GM18519 (cell line): Measurements from ENCODE around the gene GPRIN1.

Source experiments
- ATAC-seq: cut with Tn5 transposase; IDR thresholded peaks from one replicate; pipeline ENCODE4 v1.9.1; 2021; ENCODE audit warnings: mild to moderate bottlenecking, moderate library complexity; ENCODE audit not compliant: unreplicated experiment, low FRiP score

Gene GPRIN1

GRCh38 chr5:176643491-176644219 lies 33.7 kb upstream of the GPRIN1 start:
- ATAC-seq = no peak

DNA sequence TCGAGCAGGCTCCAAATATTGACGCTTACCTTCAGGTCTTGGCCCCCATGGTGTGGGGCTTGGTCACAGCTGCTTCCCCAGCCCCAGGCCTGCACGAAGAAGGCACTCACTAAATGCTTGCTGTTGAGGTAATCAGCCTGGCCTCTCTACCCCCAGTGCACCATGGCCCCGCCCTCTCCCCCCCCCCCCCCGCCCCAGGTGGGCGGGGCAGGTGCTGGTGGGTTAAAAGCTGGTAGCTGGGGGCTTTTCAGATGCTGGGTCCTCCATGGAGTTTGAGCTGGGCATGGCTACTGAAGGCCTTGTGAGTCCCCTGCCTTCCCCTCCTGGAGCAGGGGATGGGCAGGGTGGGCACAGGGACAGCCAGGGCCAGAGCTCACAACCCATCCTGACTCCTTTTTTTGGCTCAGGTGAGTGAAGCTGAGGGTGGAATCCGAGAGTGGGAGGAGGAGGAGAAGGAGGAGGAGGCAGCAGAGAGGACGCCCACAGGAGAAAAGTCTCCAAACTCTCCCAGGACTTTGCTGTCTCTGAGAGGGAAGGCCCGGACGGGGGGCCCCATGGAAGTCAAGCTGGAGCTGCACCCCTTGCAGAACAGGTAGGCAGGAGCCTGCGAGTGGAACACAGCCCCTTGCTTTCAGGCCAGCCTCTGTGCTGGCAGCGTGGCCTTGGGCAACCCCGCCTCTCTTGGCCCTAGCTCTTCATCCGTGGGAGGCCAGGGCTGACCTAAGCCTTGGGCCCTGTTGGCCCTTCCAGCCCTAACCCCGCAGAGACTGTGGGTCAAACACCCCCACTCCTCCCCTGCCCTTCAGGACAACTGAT lies 32.9 kb upstream of the GPRIN1 start:
- no peak for ATAC-seq

GRCh38 chr5:176640616-176641015 lies 30.7 kb upstream of the GPRIN1 start:
- no peak for ATAC-seq

GRCh38 chr5:176639981-176640380 lies 30.0 kb upstream of the GPRIN1 start:
- ATAC-seq = no peak

DNA sequence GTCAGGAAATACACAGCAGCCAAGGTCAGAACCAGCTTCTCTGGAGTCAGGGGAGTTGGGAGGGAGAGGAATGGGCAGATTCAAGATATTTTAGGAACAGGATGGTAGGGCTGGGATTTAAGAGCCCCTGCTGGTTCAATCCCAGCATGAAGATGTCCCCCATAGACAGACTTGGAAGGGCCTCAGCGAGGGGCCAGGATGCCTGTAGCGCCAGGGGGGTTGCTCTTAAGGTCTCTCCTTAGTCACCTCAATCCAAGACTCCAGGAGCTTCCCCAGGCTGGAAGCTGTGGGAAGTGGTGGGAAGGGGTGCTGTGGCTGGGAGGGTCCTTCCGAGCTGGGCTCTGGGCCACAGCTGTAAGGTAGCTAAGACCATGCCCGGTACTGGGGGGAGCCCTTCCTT lies 29.3 kb upstream of the GPRIN1 start:
- ATAC-seq = no peak

DNA sequence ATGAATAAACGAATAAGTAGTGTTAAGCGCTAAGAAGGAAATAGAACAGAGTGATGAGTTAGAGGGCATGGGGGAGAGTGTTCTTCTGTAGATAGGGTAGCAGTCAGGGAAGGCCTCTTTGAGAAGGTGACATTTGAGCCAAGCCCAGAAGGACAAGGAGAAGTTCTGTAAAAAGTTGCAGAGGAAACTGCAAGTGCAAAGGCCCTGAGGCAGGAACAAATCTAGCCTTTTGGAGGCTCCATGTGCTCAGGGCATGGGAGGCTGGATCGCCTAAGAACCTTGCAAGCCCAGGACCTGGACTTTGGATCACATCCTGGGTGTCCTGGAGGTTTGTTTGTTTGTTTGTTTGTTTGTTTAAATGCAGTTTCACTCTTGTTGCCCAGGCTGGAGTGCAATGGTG lies 28.5 kb upstream of the GPRIN1 start:
- ATAC-seq = no peak

DNA sequence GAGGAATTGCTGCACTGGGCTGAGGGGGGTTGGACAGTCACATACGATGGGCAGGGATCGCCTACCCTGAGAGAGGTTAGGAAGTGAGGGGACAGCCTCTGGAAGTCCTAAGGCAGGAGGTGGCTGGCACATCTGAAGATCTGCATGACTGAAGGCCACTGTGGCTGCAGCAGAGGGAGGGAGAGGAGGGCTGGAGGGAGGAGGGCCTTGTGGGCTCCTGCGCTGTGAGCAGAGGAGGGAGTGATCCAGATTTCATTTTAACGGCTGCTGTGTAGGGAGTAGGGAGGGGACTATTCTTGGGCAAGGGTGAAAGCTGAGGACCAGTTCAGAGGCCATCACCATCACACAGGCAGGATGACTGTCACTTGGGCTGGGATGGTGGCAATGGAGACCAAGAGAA lies 27.6 kb upstream of the GPRIN1 start:
- ATAC-seq = no peak

GRCh38 chr5:176636426-176636825 lies 26.5 kb upstream of the GPRIN1 start:
- ATAC-seq = no peak

DNA sequence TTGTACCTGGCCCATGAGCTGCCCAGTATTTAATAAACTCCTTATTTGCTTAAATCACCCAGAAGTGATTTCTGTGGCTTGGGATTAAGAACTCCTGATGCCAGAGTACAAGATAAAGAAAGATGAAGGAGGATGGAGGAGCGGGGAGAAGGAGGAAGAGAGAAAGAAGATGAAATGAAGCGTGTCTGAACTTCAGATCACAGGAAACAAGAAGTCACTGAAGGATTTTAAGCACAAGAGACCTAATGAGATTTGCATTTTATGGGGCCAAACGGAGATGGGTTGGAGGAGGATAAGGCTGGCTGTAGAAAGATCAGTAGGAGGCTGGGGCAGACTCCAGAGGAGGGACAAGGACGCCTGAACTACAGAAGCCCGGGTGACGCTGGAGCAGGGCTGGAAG lies 23.6 kb upstream of the GPRIN1 start:
- no peak for ATAC-seq

DNA sequence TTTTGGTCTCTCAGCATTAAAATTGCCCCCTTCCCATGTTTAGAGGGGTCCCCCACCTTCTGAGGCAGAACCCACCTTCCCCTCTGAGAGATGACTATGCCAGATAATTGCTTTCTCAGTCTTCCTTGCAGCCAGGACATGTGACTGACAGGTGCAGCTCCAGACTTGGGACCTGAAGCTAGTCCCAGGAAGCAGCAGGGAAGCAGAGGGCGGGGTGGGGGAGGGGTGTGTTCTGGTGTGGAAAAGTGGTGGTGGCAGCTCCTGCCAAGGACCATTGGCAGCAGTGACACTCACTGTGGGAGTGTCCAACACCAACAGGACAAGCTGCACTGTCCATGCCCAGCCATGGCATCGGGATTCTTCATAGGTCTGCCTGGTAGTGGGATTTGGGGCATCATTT lies 22.8 kb upstream of the GPRIN1 start:
- ATAC-seq = no peak

- no peak for ATAC-seq
Observed at GRCh38 chr5:176631383-176632200, 21.6 kb upstream of the GPRIN1 start.

- no peak for ATAC-seq
Observed at GRCh38 chr5:176630681-176631222, 20.8 kb upstream of the GPRIN1 start.

- ATAC-seq = no peak
Observed at GRCh38 chr5:176629853-176630680, 20.1 kb upstream of the GPRIN1 start, which contains the start of the genes EIF4E1B and SNCB. Gene EIF4E1B, plus strand, starts transcription at chr5:176630675. Its CDS starts 12,113 bp downstream, at chr5:176642788. Gene SNCB, minus strand, starts transcription at chr5:176630534. Its CDS starts 880 bp downstream, at chr5:176629654.

- ATAC-seq = no peak
Observed at GRCh38 chr5:176629317-176629852, 19.4 kb upstream of the GPRIN1 start.

DNA sequence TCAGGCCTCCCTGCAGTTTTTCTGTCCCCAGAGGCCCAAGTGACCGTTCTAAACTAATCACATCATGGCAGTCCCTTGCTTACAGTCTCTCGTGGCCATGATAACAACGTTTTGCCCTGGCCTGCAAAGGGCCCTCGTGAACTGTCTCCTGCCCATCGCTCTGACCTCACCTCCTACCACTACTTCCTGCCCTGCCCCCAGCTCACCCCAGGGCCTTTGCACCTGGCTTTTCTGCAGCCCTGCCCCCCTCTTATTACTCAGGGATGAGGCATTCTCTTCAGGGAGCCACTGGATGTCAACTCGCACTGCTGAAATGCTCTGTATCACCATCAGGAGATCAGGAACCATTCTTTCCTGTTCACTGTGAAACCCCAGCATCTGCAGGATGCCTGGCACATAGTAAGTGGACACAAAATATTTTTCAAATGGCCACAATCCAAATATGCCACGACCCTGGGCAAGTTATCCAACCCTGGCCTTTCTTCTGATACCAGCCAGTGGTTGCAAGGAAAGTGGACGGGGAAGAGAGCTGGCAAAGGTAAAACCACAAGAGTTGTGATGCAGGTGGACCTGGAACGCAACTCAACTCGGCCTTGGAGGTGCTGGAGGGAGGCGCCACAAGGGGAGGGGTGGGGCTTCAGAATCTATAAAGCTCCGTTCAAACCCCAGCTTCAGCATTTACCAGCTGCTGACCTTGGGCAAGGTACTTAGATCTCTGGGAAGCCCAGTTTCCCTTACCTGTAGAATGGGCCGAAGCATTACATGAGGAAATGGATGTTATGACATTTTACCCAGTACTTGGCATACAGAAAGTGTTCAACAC lies 18.7 kb upstream of the GPRIN1 start:
- no peak for ATAC-seq

GRCh38 chr5:176627582-176627981 lies 17.6 kb upstream of the GPRIN1 start:
- no peak for ATAC-seq

GRCh38 chr5:176626876-176627236 lies 16.9 kb upstream of the GPRIN1 start:
- no peak for ATAC-seq

DNA sequence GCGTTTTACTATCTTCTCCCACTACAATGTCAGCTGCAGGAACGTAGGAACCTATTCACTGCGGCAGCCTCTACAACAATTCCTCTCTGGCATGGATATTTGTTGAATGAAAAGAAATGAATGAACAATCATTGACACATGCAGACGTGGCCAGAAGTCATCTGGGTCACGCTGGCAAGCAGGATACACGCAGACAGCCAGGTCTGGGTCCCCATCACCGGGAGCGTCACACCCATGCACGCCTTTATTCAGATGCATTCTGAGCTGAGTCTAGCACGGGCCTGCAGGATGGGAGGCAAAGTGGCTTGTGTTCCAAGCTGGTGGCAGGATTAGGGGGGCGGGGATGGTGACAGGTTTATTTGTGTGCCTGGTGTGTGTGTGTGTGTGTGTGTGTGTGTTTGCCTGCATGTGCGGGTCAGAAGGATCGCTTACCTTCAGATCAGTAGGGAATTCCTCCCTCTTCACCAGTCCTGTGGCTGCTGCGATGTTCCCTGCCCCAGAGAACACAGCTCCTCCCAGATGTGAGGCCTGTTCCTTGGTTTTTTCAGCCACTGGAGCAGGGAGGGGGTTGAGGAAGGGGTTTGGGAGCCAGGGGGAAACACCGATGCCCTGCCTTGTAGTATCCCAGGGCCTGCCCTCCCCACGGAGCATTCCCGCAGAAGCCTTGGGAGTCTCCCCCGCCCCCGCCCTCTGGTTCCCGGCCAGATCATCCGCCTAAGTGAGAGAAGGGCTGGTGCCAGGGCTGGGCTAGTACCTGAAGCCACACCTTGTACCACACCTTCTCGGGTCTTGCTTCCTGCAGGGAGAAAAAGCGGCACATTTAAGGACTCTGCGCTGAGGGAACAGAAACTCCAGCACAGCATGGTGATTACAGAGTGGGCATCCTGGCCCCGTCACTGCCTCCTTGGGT lies 16.3 kb upstream of the GPRIN1 start:
- no peak for ATAC-seq
